ENCODE results near the gene CPEB3. TPM values are rescaled to one million over a fixed set of nuclear protein-coding genes. Genes with fewer than 3 reads are reported as not detected.

The CPEB3 gene
- total and polyA plus RNA-seq, 11 donors: 1.5 to 17.2 (median 9.9) TPM

- H3K9me3 ChIP-seq: no peaks in the 10 kb centered on the region
Measured at GRCh38 chr10:92248566-92248965, 42.3 kb downstream of the CPEB3 start.

GRCh38 chr10:92244796-92245195 lies 46.1 kb downstream of the CPEB3 start:
- WGBS, 4 donors: 91 to 99% (median 96%) methylated on average over 3 of the region's 3 CpGs
- Histone ChIP-seq H3K36me3 (no peaks in the 10 kb centered on the region), H3K4me1 (peaks cover 0 to 22% (median 7%) of the 10 kb centered on the region in 12 donors), H3K9me3 (no peaks in the 10 kb centered on the region), H3K27ac (no peak overlapping the region), H3K27me3 (no peaks in the 10 kb centered on the region), H3K4me3 (no peak overlapping the region)
- intact Hi-C loops (cut with DNase I): loop anchor here in 8 of 10 donors (5.0 to 10.0 kb wide), 4 partner anchors 33 to 160 kb away; partner anchors contain the start of genes CPEB3 (in 3 of the 8) and MARCHF5 (in 3 of the 8)
- ATAC-seq: no peak
- no peak for DNase-seq
- TF ChIP-seq POLR2A (IDR thresholded peaks at IDR 0.05): no peak
- TF ChIP-seq, protein P1, sequence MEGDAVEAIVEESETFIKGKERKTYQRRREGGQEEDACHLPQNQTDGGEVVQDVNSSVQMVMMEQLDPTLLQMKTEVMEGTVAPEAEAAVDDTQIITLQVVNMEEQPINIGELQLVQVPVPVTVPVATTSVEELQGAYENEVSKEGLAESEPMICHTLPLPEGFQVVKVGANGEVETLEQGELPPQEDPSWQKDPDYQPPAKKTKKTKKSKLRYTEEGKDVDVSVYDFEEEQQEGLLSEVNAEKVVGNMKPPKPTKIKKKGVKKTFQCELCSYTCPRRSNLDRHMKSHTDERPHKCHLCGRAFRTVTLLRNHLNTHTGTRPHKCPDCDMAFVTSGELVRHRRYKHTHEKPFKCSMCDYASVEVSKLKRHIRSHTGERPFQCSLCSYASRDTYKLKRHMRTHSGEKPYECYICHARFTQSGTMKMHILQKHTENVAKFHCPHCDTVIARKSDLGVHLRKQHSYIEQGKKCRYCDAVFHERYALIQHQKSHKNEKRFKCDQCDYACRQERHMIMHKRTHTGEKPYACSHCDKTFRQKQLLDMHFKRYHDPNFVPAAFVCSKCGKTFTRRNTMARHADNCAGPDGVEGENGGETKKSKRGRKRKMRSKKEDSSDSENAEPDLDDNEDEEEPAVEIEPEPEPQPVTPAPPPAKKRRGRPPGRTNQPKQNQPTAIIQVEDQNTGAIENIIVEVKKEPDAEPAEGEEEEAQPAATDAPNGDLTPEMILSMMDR (IDR thresholded peaks at IDR 0.05): no peak

More at GRCh38 chr10:92248566-92248965, 42.3 kb downstream of the CPEB3 start:
- Histone ChIP-seq H3K36me3 (no peaks in the 10 kb centered on the region), H3K27ac (no peak overlapping the region), H3K27me3 (no peaks in the 10 kb centered on the region), H3K4me3 (no peak overlapping the region), H3K4me1 (peaks cover 0 to 4% (median 2%) of the 10 kb centered on the region in 12 donors)
- DNase-seq (no peak), ATAC-seq (no peak)
- TF ChIP-seq, protein P1 (IDR thresholded peaks at IDR 0.05): no peak
- TF ChIP-seq POLR2A (IDR thresholded peaks at IDR 0.05): no peak
- 87 to 93% (median 89%) methylated on average over 2 of the region's 2 CpGs for WGBS, 4 donors
- intact Hi-C loops (cut with DNase I): loop anchor here in 1 of 10 donors (10.0 kb wide), 1 partner anchor 164 kb away; no protein-coding TSS in a partner anchor

GRCh38 chr10:92242910-92243671 lies 47.8 kb downstream of the CPEB3 start:
- DNase-seq (peak in 4 of 5 donors; percentile 60 to 77 (median 66)), ATAC-seq (peak; percentile 55 to 78 (median 70))
- 6 to 10% (median 8%) methylated on average over 8 of the region's 8 CpGs for WGBS, 4 donors
- intact Hi-C loops (cut with DNase I): loop anchor here in 8 of 10 donors (2.0 to 10.0 kb wide), 5 partner anchors 34 to 158 kb away; partner anchors contain the start of genes CPEB3 (in 3 of the 8) and MARCHF5 (in 3 of the 8)
- peak overlapping the region in 11 of 12 donors; percentile 29 to 82 (median 76) for H3K4me3 ChIP-seq
- H3K27ac ChIP-seq: peak overlapping the region in 11 of 12 donors; percentile 79 to 91 (median 88)
- no peaks in the 10 kb centered on the region for H3K36me3 ChIP-seq
- no peaks in the 10 kb centered on the region for H3K27me3 ChIP-seq
- no peak for TF ChIP-seq POLR2A (IDR thresholded peaks at IDR 0.05)
- TF ChIP-seq, protein P1 (IDR thresholded peaks at IDR 0.05): no peak
- peaks cover 0 to 36% (median 12%) of the 10 kb centered on the region in 12 donors for H3K4me1 ChIP-seq
- H3K9me3 ChIP-seq: no peaks in the 10 kb centered on the region

DNA sequence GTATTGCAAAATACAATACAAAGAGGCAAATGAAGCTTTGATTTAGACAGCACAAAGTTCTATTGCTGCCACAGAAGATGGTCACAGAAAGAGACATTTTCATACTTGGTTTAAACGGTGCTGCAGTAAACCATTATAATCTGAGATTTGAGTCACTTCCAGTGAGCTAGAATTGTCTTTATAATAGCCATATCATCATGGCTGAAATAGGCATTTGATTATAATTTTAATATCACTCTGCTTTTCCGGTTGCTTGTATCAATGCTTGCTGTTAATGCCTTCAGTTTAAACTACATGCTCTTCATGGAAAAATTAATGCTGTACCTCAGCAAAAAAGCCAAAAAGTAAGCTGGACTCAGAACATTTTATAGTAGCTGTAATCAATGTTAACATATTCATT lies 48.5 kb downstream of the CPEB3 start:
- peak overlapping the region; percentile 29 to 82 (median 75) for H3K4me3 ChIP-seq
- no peaks in the 10 kb centered on the region for H3K36me3 ChIP-seq
- intact Hi-C loops (cut with DNase I): loop anchor here in 8 of 10 donors (2.0 to 10.0 kb wide), 5 partner anchors 35 to 158 kb away; partner anchors contain the start of genes CPEB3 (in 3 of the 8) and MARCHF5 (in 3 of the 8)
- TF ChIP-seq POLR2A (IDR thresholded peaks at IDR 0.05): no peak
- TF ChIP-seq, protein P1 (IDR thresholded peaks at IDR 0.05): no peak
- H3K4me1 ChIP-seq: peaks cover 0 to 44% (median 16%) of the 10 kb centered on the region in 12 donors
- no peak for ATAC-seq
- no peaks in the 10 kb centered on the region for H3K27me3 ChIP-seq
- no peaks in the 10 kb centered on the region for H3K9me3 ChIP-seq
- DNase-seq: no peak
- WGBS, 4 donors: 30 to 44% (median 42%) methylated on average over 2 of the region's 2 CpGs
- H3K27ac ChIP-seq: peak overlapping the region in 11 of 12 donors; percentile 79 to 91 (median 88)

Measured in heart left ventricle (tissue), 16 donors.